GM12874 (cell line): ENCODE measurements around the gene ELMOD3.

Experiments
- TF ChIP-seq, protein P1 (sequence below): IDR thresholded peaks from 2 replicates; pipeline ENCODE4 v1.5.1; 2011; ENCODE audit warnings: low read depth, mild to moderate bottlenecking, control low read depth, low read length, moderate library complexity; ENCODE audit not compliant: insufficient read depth

Gene ELMOD3

DNA sequence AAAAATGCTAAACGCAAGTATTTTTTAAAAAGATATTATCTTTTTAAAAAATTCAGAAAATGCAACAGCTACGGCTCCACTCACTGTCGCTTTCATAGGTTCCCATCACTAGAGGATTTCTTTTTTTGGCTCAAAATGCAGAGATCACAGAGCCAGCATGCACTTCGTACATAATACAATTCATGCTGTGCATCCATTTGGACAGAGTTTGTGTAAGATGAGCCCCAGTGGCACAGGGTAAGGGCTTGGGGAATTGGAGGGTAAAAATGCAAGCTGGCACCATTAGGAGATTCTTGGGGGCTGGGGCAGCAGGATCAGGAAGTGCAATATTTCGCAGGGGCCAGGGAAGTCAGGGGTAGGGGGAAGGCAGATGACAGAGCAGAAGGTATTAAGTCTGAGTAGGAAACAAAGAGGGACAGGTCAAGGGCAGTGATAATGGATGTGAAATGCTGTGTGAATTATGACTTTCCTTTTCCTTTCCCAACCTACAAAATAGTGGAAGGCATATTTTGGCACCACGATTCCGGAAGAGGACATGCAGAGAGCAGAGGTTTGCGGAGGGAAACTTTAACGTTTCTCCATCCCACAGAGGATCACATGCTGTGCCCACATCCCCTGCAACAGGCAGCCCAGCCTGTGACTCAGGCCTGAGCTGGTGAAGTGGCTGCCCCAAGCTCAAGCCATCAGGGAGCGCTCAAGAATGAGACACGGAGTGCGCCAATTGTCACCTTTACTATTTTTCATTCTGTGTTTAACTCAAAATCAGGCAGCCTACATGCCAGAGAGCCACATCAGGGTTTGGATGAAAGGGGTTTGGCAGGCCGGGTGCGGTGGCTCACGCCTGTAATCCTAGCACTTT, 50.9 kb downstream of the ELMOD3 start:
- TF ChIP-seq, protein P1, sequence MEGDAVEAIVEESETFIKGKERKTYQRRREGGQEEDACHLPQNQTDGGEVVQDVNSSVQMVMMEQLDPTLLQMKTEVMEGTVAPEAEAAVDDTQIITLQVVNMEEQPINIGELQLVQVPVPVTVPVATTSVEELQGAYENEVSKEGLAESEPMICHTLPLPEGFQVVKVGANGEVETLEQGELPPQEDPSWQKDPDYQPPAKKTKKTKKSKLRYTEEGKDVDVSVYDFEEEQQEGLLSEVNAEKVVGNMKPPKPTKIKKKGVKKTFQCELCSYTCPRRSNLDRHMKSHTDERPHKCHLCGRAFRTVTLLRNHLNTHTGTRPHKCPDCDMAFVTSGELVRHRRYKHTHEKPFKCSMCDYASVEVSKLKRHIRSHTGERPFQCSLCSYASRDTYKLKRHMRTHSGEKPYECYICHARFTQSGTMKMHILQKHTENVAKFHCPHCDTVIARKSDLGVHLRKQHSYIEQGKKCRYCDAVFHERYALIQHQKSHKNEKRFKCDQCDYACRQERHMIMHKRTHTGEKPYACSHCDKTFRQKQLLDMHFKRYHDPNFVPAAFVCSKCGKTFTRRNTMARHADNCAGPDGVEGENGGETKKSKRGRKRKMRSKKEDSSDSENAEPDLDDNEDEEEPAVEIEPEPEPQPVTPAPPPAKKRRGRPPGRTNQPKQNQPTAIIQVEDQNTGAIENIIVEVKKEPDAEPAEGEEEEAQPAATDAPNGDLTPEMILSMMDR = no peak

DNA sequence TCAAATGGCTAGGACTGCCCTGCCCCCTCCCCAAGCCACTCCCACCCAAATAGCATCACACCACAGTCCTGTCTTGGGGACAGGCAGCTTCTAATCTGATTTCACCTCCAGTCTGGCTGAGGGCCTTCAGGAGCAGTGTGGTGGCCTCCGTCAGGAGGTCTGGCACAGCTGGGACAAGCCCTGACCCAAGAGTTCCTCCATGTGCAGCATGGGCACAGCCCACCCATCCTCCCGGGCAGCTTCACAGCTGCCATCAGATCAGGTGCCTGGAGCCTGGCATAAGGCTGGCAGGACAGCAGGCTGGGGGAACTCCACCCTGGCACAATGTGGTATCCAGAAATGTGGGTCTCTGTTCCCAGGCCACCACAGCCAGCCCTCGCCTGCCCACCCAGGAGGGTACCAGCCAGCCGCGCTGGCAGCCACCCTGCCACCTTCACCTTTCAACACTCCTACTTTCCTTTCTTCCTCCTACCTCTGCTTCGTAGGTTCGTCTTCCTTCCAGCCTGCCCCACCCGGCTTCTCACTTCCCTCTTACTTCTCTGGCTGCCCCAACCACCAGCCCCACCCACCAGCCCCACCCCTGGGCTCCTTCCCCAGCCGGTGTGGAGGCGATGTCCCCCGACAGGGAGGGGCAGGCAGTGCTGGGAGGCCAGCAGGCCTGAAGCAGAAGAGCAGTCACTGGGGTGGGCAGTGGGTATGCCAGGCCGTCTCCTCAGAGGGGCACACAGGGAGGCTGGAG, 55.4 kb downstream of the ELMOD3 start, which contains the start of gene CAPG:
Gene CAPG, minus strand, starts transcription at position 522 of the 739 bp plus-strand sequence. CDS start 8,221 bp downstream, outside the sequence.
- TF ChIP-seq, protein P1 = no peak

DNA sequence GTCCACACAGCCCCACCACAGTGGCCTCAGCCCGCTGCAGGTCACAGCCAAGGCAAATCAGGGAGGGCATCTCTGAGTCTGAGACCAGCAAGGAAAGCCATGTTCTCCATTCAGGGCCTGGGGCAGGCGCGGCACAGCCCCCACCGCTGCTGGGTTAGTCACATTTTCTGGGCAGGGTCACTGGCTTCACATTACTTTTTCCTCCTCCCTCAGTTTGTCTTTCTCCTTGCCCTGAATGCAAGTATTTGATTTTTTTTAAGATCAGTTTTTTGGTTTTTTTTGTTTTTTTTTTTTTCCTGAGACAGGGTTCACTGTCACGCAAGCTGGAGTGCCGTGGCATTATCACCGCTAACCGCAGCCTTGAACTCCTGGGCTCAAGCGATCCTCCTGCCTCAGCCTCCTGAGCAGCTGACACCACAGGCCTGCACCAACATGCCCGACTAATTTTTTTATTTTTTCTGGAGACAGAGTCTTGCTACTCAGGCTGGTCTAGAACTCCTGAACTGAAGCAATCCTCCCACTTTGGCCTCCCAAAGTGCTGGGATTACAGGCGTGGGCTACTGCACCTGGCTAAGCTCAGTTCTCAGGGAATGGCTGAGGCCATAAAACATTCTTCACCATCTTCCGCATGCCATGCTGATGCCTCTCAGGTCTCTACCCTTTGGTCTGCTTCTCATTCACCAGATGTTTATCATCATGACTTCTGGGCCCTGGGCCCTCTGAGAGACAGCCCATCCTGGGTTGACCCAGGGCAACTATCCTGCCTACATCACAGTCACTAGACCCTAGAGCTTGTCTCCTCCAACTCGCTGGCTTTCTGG, 56.2 kb downstream of the ELMOD3 start:
- TF ChIP-seq, protein P1 = no peak

DNA sequence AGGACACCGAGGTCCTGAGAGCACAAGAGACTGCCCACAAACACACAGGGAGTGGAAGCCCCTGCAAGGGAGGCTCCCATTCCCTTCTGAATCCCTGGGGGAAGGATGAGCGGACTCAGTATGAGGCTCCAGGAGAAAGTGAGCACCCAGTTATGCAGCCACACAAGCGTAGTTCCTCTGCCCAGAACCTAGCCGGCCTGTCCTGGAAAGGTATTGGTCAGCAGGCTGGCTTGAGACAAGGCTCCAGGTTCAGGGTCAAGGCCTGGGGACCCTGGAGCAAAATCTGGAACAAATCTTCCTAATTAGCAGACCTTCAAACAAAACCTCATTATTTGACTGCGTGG, 56.8 kb downstream of the ELMOD3 start:
- TF ChIP-seq, protein P1 = no peak

DNA sequence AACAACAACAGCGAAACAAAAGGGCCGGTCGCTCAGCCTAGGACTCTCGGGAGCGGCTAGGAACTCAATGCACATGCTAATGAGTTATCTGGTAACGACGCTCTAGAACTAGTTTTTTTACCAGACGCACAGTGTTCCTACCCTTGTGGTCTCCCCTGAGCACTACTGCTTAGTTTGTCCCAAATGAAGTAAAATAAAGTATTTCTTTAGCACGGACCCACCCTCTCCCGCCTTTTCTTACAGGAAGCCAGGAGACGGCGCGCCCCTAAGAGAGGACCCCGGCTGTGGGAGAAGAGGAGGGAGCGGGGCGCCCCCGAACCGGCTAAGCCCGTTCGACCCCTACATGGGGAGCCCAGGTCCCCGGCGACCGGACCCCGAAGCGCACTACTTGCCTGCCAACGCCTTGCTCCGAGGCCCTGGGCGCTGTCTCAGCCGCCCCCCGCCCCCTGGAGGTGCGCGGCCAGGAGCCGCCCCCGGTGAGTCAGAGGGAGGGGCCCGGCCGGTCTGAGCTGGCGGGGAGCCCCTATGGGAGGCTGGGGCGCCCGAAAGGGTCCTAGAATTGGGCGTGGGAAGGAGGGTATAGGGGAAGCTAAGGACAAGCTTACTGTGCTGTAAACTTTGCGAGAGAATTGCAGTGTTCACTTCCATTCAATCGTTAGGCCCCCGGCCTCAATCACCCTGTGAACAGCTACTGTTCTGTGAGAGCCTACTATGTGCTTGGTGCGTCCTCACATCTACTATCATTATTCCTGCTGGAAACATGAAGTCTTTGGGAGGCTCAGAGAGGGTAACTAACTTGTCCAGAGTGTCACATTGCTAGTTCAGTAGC, 59.2 kb downstream of the ELMOD3 start:
- TF ChIP-seq, protein P1 = no peak; the same call in 1 of the 2 replicates

DNA sequence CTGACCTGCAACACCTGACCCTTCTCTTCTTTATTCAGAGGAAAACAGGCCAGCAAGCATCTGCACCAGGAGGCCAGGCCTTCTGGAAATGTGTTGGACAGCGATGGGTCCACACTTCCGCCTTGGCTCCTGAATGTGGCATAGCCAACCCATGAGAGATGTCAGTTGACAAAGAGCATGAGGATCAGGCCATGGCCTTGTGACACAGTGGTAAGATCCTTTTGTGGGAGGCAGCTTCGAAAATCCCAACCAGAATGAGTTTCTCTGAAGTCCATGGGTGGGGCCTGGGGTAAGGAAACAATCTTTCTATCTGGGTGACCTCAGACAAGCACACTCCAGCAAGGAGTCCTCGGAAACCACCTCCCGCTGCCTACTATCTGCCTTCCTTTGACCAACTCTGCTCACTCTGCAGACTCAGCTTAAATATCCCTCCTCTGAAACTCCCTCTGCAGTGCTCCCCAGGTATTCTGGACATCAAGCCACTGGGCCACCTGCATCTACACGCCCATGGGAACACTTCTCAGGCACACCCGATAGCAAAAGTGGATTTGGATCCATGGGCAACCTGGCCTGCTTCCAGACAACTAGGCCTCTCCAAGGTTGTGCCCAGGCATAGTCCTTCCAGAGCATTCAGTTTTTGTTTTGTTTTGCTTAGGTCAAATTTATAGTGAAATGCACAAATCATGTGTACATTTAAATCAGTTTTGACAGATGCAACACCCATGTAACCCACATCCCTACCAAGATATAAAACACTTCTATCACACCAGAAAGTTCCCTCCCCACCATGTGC, 60.4 kb downstream of the ELMOD3 start:
- TF ChIP-seq, protein P1 = no peak
